ENCODE measurements around the gene UBE2N.

UBE2N gene

GRCh38 chr12:93361151-93361919, 80.4 kb downstream of the UBE2N start:
- H3K4me3 Mint-ChIP-seq: no peak overlapping the region
- H3K27me3 Mint-ChIP-seq (ENCODE audit: low read depth): peaks cover 3% of the 10 kb centered on the region
- peaks cover 7% of the 10 kb centered on the region for H3K4me1 Mint-ChIP-seq
- no peak for TF ChIP-seq CTCF (IDR thresholded peaks at IDR 0.05; ENCODE audit: unreplicated experiment in 3 of 3)
- no peaks in the 10 kb centered on the region for H3K9me3 Mint-ChIP-seq
- no peak overlapping the region for H3K27ac Mint-ChIP-seq
- no peaks in the 10 kb centered on the region for H3K36me3 Mint-ChIP-seq (ENCODE audit: low read depth)

- Mint-ChIP-seq H3K4me1 (peaks cover 3% of the 10 kb centered on the region), H3K9me3 (no peaks in the 10 kb centered on the region), H3K27ac (no peak overlapping the region), H3K27me3 (ENCODE audit: low read depth) (peaks cover 3% of the 10 kb centered on the region), H3K36me3 (ENCODE audit: low read depth) (no peaks in the 10 kb centered on the region), H3K4me3 (no peak overlapping the region)
- TF ChIP-seq CTCF (IDR thresholded peaks at IDR 0.05; ENCODE audit: unreplicated experiment in 3 of 3): no peak
Observed at GRCh38 chr12:93360688-93361087, 81.1 kb downstream of the UBE2N start.

- no peaks in the 10 kb centered on the region for H3K9me3 Mint-ChIP-seq
Observed at GRCh38 chr12:93358821-93359220, 82.9 kb downstream of the UBE2N start.

GRCh38 chr12:93358058-93358457, 83.7 kb downstream of the UBE2N start:
- H3K9me3 Mint-ChIP-seq: no peaks in the 10 kb centered on the region
- no peak overlapping the region for H3K4me3 Mint-ChIP-seq
- H3K27me3 Mint-ChIP-seq (ENCODE audit: low read depth): peaks cover 3% of the 10 kb centered on the region
- H3K27ac Mint-ChIP-seq: no peak overlapping the region
- H3K4me1 Mint-ChIP-seq: no peaks in the 10 kb centered on the region
- no peak for TF ChIP-seq CTCF (IDR thresholded peaks at IDR 0.05; ENCODE audit: unreplicated experiment in 3 of 3)
- H3K36me3 Mint-ChIP-seq (ENCODE audit: low read depth): no peaks in the 10 kb centered on the region

More at GRCh38 chr12:93358821-93359220, 82.9 kb downstream of the UBE2N start:
- Mint-ChIP-seq H3K4me3 (no peak overlapping the region), H3K27me3 (ENCODE audit: low read depth) (peaks cover 3% of the 10 kb centered on the region), H3K27ac (no peak overlapping the region), H3K4me1 (no peaks in the 10 kb centered on the region), H3K36me3 (ENCODE audit: low read depth) (no peaks in the 10 kb centered on the region)
- no peak for TF ChIP-seq CTCF (IDR thresholded peaks at IDR 0.05; ENCODE audit: unreplicated experiment in 3 of 3)

GRCh38 chr12:93356214-93356613, 85.5 kb downstream of the UBE2N start:
- H3K27me3 Mint-ChIP-seq (ENCODE audit: low read depth): no peaks in the 10 kb centered on the region
- H3K27ac Mint-ChIP-seq: no peak overlapping the region
- no peaks in the 10 kb centered on the region for H3K9me3 Mint-ChIP-seq
- no peaks in the 10 kb centered on the region for H3K36me3 Mint-ChIP-seq (ENCODE audit: low read depth)
- no peak overlapping the region for H3K4me3 Mint-ChIP-seq
- no peak for TF ChIP-seq CTCF (IDR thresholded peaks at IDR 0.05; ENCODE audit: unreplicated experiment in 3 of 3)
- no peaks in the 10 kb centered on the region for H3K4me1 Mint-ChIP-seq
